ENCODE measurements around the gene PELI3.
A peak's percentile ranks its signal among the peaks of the same experiment; 100 is the strongest.
"Not testable (repeated sequence)": the region's sequence is repeated elsewhere in the genome, so short reads cannot be mapped to it uniquely, and the experiment has no call there.

PELI3 gene

DNA sequence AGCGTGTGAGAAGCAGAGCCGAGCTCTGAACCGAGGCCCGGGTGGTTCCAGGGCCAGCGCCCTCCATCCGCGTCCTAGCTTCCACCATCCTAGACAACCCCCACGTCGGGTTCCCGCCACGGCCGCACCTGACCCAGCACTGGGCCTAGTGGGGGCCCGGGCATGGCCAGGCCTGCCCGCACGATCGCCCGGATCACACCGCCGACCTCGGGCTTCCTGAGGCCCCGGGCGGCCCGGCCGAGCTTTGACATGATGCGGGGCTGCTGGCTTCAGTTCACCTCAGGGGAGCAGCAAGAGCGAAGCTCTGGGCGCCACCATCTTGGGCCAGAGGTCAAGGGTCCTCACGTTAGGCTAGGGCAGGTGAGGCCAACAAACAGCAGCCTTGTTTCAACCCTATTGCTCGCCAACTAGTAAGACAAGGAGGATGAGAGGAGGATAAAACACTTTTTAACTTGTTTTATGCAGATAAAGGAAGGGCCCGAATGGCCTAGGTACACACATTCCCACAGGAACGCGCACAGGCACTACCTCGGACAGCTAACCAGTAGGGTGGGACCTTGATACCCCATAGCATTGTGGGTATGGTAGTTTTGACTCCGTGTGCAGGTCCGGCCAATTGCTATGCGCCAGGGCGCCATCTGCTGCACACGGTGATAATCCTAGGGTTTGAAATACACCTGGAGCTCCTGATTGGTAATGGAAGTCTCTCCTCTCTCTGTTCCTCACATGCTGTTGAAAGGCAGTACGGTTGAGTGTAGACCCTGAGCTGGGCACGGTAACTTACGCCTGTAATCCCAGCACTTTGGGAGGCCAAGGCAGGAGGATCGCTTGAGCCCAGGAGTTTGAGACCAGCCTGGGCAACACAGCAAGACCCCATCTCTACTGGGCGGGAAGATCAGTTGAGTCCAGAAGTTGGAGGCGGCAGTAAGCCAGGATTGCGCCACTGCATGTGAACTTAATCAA is 27.9 kb upstream of the PELI3 start, which contains the start of gene MRPL11:
Gene MRPL11, minus strand, starts transcription at position 345 of the 963 bp plus-strand sequence. Its CDS starts 94 bp downstream, at position 251.
- DNase-seq (ENCODE audit: low spot score) (peak; percentile 86), ATAC-seq (ENCODE audit: low read depth) (peak; percentile 94)
- no peaks in the 10 kb centered on the region for H3K27me3 ChIP-seq (ENCODE audit: insufficient read depth, poor library complexity, severe bottlenecking)
- peaks cover 29% of the 10 kb centered on the region for H3K36me3 ChIP-seq (ENCODE audit: low read depth)
- peak within 1 kb of the TSS; percentile 81 for H3K4me3 ChIP-seq (ENCODE audit: severe bottlenecking)
- no peaks in the 10 kb centered on the region for H3K9me3 ChIP-seq (ENCODE audit: severe bottlenecking)
- peak within 1 kb of the TSS; percentile 40 for H3K27ac ChIP-seq (ENCODE audit: poor library complexity, severe bottlenecking)
- TF ChIP-seq, protein P1, sequence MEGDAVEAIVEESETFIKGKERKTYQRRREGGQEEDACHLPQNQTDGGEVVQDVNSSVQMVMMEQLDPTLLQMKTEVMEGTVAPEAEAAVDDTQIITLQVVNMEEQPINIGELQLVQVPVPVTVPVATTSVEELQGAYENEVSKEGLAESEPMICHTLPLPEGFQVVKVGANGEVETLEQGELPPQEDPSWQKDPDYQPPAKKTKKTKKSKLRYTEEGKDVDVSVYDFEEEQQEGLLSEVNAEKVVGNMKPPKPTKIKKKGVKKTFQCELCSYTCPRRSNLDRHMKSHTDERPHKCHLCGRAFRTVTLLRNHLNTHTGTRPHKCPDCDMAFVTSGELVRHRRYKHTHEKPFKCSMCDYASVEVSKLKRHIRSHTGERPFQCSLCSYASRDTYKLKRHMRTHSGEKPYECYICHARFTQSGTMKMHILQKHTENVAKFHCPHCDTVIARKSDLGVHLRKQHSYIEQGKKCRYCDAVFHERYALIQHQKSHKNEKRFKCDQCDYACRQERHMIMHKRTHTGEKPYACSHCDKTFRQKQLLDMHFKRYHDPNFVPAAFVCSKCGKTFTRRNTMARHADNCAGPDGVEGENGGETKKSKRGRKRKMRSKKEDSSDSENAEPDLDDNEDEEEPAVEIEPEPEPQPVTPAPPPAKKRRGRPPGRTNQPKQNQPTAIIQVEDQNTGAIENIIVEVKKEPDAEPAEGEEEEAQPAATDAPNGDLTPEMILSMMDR (IDR thresholded peaks at IDR 0.05; ENCODE audit: poor library complexity, severe bottlenecking), result peak; percentile 93
- H3K4me1 ChIP-seq (ENCODE audit: insufficient read depth, poor library complexity, severe bottlenecking), result peaks cover 8% of the 10 kb centered on the region

DNA sequence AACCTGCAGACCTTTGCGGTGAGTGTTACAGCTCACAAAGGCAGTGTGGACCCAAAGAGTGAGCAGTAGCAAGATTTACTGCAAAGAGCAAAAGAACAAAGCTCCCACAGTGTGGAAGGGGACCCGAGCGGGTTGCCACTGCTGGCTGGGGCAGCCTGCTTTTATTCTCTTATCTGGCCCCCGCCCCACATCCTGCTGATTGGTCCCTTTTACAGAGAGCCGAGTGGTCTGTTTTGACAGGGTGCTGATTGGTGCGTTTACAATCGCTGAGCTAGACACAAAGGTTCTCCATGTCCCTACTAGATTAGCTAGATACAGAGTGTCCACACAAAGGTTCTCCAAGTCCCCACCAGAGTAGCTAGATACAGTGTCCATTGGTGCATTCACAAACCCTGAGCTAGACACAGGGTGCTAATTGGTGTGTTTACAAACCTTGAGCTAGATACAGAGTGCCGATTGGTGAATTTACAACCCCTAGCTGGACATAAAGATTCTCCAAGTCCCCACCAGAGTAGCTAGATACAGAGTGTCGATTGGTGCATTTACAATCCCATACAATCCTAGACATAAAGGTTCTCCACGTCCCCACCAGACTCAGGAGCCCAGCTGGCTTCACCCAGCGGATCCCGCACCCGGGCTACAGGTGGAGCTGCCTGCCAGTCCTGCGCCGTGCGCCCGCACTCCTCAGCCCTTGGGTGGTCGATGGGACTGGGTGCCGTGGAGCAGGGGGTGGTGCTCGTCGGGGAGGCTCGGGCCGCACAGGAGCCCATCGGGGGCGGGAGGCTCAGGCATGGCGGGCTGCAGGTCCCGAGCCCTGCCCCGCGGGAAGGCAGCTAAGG is 26.4 kb upstream of the PELI3 start:
- DNase-seq (ENCODE audit: low spot score); H3K9me3 ChIP-seq (ENCODE audit: severe bottlenecking); H3K27me3 ChIP-seq (ENCODE audit: insufficient read depth, poor library complexity, severe bottlenecking); ATAC-seq (ENCODE audit: low read depth); H3K4me3 ChIP-seq (ENCODE audit: severe bottlenecking); H3K27ac ChIP-seq (ENCODE audit: poor library complexity, severe bottlenecking): not testable (repeated sequence)
- Histone ChIP-seq H3K36me3 (ENCODE audit: low read depth) (peaks cover 21% of the 10 kb centered on the region), H3K4me1 (ENCODE audit: insufficient read depth, poor library complexity, severe bottlenecking) (peaks cover 14% of the 10 kb centered on the region)

DNA sequence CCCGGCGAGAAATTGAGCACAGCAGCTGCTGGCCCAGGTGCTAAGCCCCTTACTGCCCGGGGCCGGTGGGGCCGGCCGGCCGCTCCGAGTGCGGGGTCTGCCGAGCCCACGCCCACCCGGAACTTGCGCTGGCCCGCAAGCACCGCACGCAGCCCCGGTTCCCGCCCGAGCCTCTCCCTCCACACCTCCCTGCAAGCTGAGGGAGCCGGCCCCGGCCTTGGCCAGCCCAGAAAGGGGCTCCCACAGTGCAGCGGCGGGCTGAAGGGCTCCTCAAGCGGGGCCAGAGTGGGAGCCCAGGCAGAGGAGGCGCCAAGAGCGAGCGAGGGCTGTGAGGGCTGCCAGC is 25.8 kb upstream of the PELI3 start:
- not testable (repeated sequence) for ATAC-seq (ENCODE audit: low read depth); H3K27me3 ChIP-seq (ENCODE audit: insufficient read depth, poor library complexity, severe bottlenecking); H3K4me3 ChIP-seq (ENCODE audit: severe bottlenecking); DNase-seq (ENCODE audit: low spot score); H3K27ac ChIP-seq (ENCODE audit: poor library complexity, severe bottlenecking); H3K9me3 ChIP-seq (ENCODE audit: severe bottlenecking)
- H3K4me1 ChIP-seq (ENCODE audit: insufficient read depth, poor library complexity, severe bottlenecking), result peaks cover 14% of the 10 kb centered on the region
- peaks cover 16% of the 10 kb centered on the region for H3K36me3 ChIP-seq (ENCODE audit: low read depth)

DNA sequence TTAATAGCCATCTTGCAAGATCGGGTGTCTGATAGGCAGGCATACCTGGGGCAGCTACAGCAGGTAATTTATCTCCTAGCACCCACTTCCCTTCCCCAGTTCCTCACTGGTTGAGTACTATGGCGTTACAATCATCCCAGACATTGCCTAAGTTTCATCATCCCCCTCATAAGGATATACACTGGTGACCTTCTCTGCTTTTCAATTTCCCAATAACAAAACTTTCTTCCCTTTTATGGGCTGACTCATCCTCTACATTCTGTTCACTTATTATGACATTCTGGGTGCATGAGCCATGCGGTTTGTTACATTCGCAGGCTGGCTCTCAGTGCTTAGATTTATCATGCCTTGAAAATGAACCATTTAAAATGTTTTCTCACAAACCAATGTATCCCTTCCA is 23.1 kb upstream of the PELI3 start:
- Histone ChIP-seq H3K27me3 (ENCODE audit: insufficient read depth, poor library complexity, severe bottlenecking) (no peaks in the 10 kb centered on the region), H3K4me3 (ENCODE audit: severe bottlenecking) (no peak overlapping the region), H3K4me1 (ENCODE audit: insufficient read depth, poor library complexity, severe bottlenecking) (peaks cover 14% of the 10 kb centered on the region), H3K9me3 (ENCODE audit: severe bottlenecking) (no peaks in the 10 kb centered on the region), H3K27ac (ENCODE audit: poor library complexity, severe bottlenecking) (peak overlapping the region; percentile 65), H3K36me3 (ENCODE audit: low read depth) (no peaks in the 10 kb centered on the region)
- ATAC-seq (ENCODE audit: low read depth) (peak; percentile 75), DNase-seq (ENCODE audit: low spot score) (no peak)
- TF ChIP-seq, protein P1 (IDR thresholded peaks at IDR 0.05; ENCODE audit: poor library complexity, severe bottlenecking), result no peak

DNA sequence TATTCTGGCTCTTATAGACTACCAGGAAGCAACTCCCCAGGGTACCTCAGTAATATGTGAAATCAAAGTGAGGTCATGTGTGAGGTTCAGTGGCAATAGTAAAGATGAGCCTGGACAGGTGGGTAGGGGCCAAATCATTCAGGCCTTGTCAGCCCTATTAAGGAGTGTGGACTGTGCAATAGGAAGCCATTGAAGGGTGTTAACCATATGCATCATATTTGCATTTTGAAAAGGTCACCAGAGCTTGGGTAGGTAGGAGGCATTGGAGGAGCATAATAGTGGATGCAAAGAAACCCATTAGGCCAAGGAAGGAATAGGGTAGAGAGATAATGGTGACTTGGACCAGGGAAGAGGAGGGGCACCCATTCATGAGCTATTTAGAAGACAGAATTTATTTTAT is 19.7 kb upstream of the PELI3 start:
- Histone ChIP-seq H3K36me3 (ENCODE audit: low read depth) (no peaks in the 10 kb centered on the region), H3K9me3 (ENCODE audit: severe bottlenecking) (no peaks in the 10 kb centered on the region), H3K27me3 (ENCODE audit: insufficient read depth, poor library complexity, severe bottlenecking) (no peaks in the 10 kb centered on the region), H3K27ac (ENCODE audit: poor library complexity, severe bottlenecking) (no peak overlapping the region), H3K4me1 (ENCODE audit: insufficient read depth, poor library complexity, severe bottlenecking) (peaks cover 14% of the 10 kb centered on the region), H3K4me3 (ENCODE audit: severe bottlenecking) (no peak overlapping the region)
- DNase-seq (ENCODE audit: low spot score), result no peak
- no peak for ATAC-seq (ENCODE audit: low read depth)
- TF ChIP-seq, protein P1 (IDR thresholded peaks at IDR 0.05; ENCODE audit: poor library complexity, severe bottlenecking), result no peak

Measured in RWPE2 (cell line).